Ovary (tissue), 3 donors: Measurements from ENCODE around the gene ARF1.

Experiments used
- CTCF ChIP-seq, 3 donors: fragments of 450-650 bp in 2 of 3; fragments of 200-600 bp in 1 of 3; IDR thresholded peaks; one replicate each; pipeline versions ENCODE4 v1.5.1 to v1.8.0; 2016 to 2022; ENCODE audit warnings: antibody characterized with exemption in 3 of 3, mild to moderate bottlenecking in 1 of 3
- POLR2A ChIP-seq: fragments of 450-650 bp; IDR thresholded peaks from one replicate; pipeline ENCODE4 v1.6.1; 2017; ENCODE audit warnings: antibody characterized with exemption, mild to moderate bottlenecking, moderate library complexity
- donor health status: DM: no; HTN: no; CAD: no.

GRCh38 chr1:228147151-228147693 lies 64.7 kb downstream of the ARF1 start:
- TF ChIP-seq POLR2A (no peak), CTCF (IDR thresholded peaks at IDR 0.05) (no peak)
